H9 (cell line): ENCODE results near the gene NSF. TPM values are rescaled to one million over a fixed set of nuclear protein-coding genes. Genes with fewer than 3 reads are reported as not detected.

Experiments
- DNase-seq: peaks from one replicate; pipeline ENCODE4 v3.0.0-alpha.2; 2017
- H2AFZ ChIP-seq: one replicate; pipeline ENCODE4 v1.6.1; 2013; ENCODE audit warnings: mild to moderate bottlenecking, low read length, control low read depth, moderate library complexity
- H2AK5ac ChIP-seq: 2 replicates; pipeline ENCODE4 v1.6.1; 2013; ENCODE audit warnings: low read length, control low read depth, mixed read lengths; ENCODE audit not compliant: insufficient read length
- H2BK120ac ChIP-seq: one replicate; pipeline ENCODE4 v1.6.1; 2013; ENCODE audit warnings: low read depth, mild to moderate bottlenecking, low read length, control low read depth, inconsistent platforms; ENCODE audit not compliant: poor library complexity, severe bottlenecking
- H2BK12ac ChIP-seq: 2 replicates; pipeline ENCODE4 v1.6.1; 2013; ENCODE audit warnings: low read length, control low read depth, mixed read lengths, low read depth; ENCODE audit not compliant: insufficient read length
- H2BK15ac ChIP-seq: 2 replicates; pipeline ENCODE4 v1.6.1; 2013; ENCODE audit warnings: low read depth, low read length, control low read depth
- H2BK20ac ChIP-seq: one replicate; pipeline ENCODE4 v1.6.1; 2013; ENCODE audit warnings: low read depth, mild to moderate bottlenecking, low read length, control low read depth, inconsistent platforms; ENCODE audit not compliant: poor library complexity, severe bottlenecking
- H2BK5ac ChIP-seq: 2 replicates; pipeline ENCODE4 v1.6.1; 2013; ENCODE audit warnings: low read length, control low read depth, mixed read lengths; ENCODE audit not compliant: insufficient read length
- H3K14ac ChIP-seq: 2 replicates; pipeline ENCODE4 v1.6.1; 2013; ENCODE audit warnings: low read length, control low read depth; ENCODE audit not compliant: insufficient read depth
- H3K18ac ChIP-seq: 2 replicates; pipeline ENCODE4 v1.6.1; 2013; ENCODE audit warnings: low read depth, mild to moderate bottlenecking, mixed read lengths, low read length, control low read depth; ENCODE audit not compliant: insufficient read length
- H3K23ac ChIP-seq: 2 replicates; pipeline ENCODE4 v1.6.1; 2013; ENCODE audit warnings: low read length, control low read depth, mixed read lengths, low read depth; ENCODE audit not compliant: insufficient read length
- H3K23me2 ChIP-seq: 2 replicates; pipeline ENCODE4 v1.6.1; 2013; ENCODE audit warnings: low read depth, mild to moderate bottlenecking, mixed read lengths, low read length, control low read depth; ENCODE audit not compliant: insufficient read length, poor library complexity, severe bottlenecking
- H3K27ac ChIP-seq: 2 replicates; pipeline ENCODE4 v1.5.1; 2013; ENCODE audit warnings: low read length, control low read depth, mixed read lengths, low read depth; ENCODE audit not compliant: insufficient read length
- H3K27me3 ChIP-seq: 2 replicates; pipeline ENCODE4 v1.6.1; 2013; ENCODE audit warnings: low read length, control low read depth, inconsistent platforms; ENCODE audit not compliant: insufficient read depth
- H3K4ac ChIP-seq: 2 replicates; pipeline ENCODE4 v1.6.1; 2013; ENCODE audit warnings: low read depth, mild to moderate bottlenecking, control low read depth, inconsistent platforms, low read length, moderate library complexity
- H3K4me1 ChIP-seq: 2 replicates; pipeline ENCODE4 v1.6.1; 2013; ENCODE audit warnings: low read length, control low read depth, inconsistent platforms; ENCODE audit not compliant: insufficient read depth
- H3K4me2 ChIP-seq: 2 replicates; pipeline ENCODE4 v1.6.1; 2013; ENCODE audit warnings: low read length, control low read depth, mixed read lengths; ENCODE audit not compliant: insufficient read length, insufficient read depth
- H3K56ac ChIP-seq: 2 replicates; pipeline ENCODE4 v1.6.1; 2013; ENCODE audit warnings: low read depth, mild to moderate bottlenecking, mixed read lengths, low read length, control low read depth; ENCODE audit not compliant: insufficient read length
- H3K79me1 ChIP-seq: 2 replicates; pipeline ENCODE4 v1.6.1; 2013; ENCODE audit warnings: low read depth, mild to moderate bottlenecking, moderate library complexity, low read length, control low read depth, inconsistent platforms; ENCODE audit not compliant: insufficient read depth, poor library complexity, severe bottlenecking
- H3K79me2 ChIP-seq: 2 replicates; pipeline ENCODE4 v1.6.1; 2013; ENCODE audit warnings: low read length, control low read depth, inconsistent platforms; ENCODE audit not compliant: insufficient read depth
- H3K9ac ChIP-seq: 2 replicates; pipeline ENCODE4 v1.6.1; 2013; ENCODE audit warnings: low read length, control low read depth, mixed read lengths; ENCODE audit not compliant: insufficient read length; ENCODE audit errors: extremely low read depth
- H3K9me3 ChIP-seq: one replicate; pipeline ENCODE4 v1.6.1; 2013; ENCODE audit warnings: low read depth, low read length, inconsistent platforms; ENCODE audit not compliant: control insufficient read depth
- H3T11ph ChIP-seq: one replicate; pipeline ENCODE4 v1.6.1; 2013; ENCODE audit warnings: mild to moderate bottlenecking, low read length, control low read depth, inconsistent platforms
- H4K20me1 ChIP-seq: one replicate; pipeline ENCODE4 v1.6.1; 2013; ENCODE audit not compliant: control insufficient read depth, insufficient read length, insufficient read depth
- H4K5ac ChIP-seq: 2 replicates; pipeline ENCODE4 v1.6.1; 2013; ENCODE audit warnings: low read depth, mild to moderate bottlenecking, mixed read lengths, low read length, control low read depth; ENCODE audit not compliant: insufficient read length
- H4K8ac ChIP-seq: replicated peaks from 2 replicates; pipeline ENCODE4 v1.6.1; 2013; ENCODE audit warnings: low read length, control low read depth, mixed read lengths, low read depth; ENCODE audit not compliant: insufficient read length
- H4K91ac ChIP-seq: 2 replicates; pipeline ENCODE4 v1.6.1; 2013; ENCODE audit warnings: low read depth, mild to moderate bottlenecking, moderate library complexity, mixed read lengths, low read length, control low read depth; ENCODE audit not compliant: insufficient read length
- H3K27ac Mint-ChIP-seq, 3 experiments: 2 replicates in 2 of 3; 3 replicates in 1 of 3; pipeline ENCODE4 v1.8.0; 2020 to 2021; ENCODE audit warnings: mixed read lengths in 3 of 3, mild to moderate bottlenecking in 1 of 3, moderate library complexity in 1 of 3
- H3K27me3 Mint-ChIP-seq: 2 replicates; pipeline ENCODE4 v1.8.0; 2021; ENCODE audit warnings: low read depth, mild to moderate bottlenecking, moderate library complexity, mixed read lengths
- H3K36me3 Mint-ChIP-seq, 3 experiments: 2 replicates in 2 of 3; 3 replicates in 1 of 3; pipeline ENCODE4 v1.8.0; 2020 to 2021; ENCODE audit warnings: low read depth in 3 of 3, mixed read lengths in 3 of 3; ENCODE audit not compliant: insufficient read depth in 1 of 3
- H3K4me1 Mint-ChIP-seq, 2 experiments: 2 replicates each; pipeline ENCODE4 v1.8.0; 2020; ENCODE audit warnings: mixed read lengths in 2 of 2
- H3K4me3 Mint-ChIP-seq, 2 experiments: 2 replicates in 1 of 2; 3 replicates in 1 of 2; pipeline ENCODE4 v1.8.0; 2020 to 2021; ENCODE audit warnings: mild to moderate bottlenecking in 2 of 2, mixed read lengths in 2 of 2, moderate library complexity in 1 of 2
- H3K9me3 Mint-ChIP-seq, 2 experiments: 2 replicates in 1 of 2; 3 replicates in 1 of 2; pipeline ENCODE4 v1.8.0; 2020; ENCODE audit warnings: mild to moderate bottlenecking in 2 of 2, mixed read lengths in 2 of 2, moderate library complexity in 1 of 2
- CTCF ChIP-seq: fragments of 200-600 bp; sonication (generic); conservative IDR thresholded peaks from 3 replicates; pipeline ENCODE4 v1.8.0; 2021; ENCODE audit warnings: antibody characterized with exemption, mild to moderate bottlenecking
- WGBS: extraction: QIAGEN DNeasy Blood & Tissue Kit; methylation state at CpG from one replicate; pipeline ENCODE4 v1.1.7; 2013; ENCODE audit warnings: missing lambda C conversion rate, low lambda C conversion rate, mixed read lengths; ENCODE audit not compliant: insufficient read length; ENCODE audit errors: extremely low coverage; 5-methylcytosine and 5-hydroxymethylcytosine counted together
- total RNA-seq: library from RNA; stranded (reverse); gene quantifications from 2 replicates; pipeline ENCODE4 v1.2.1, GENCODE V29; 2021

NSF gene
- total RNA-seq, 1 experiment from 2014 or later: 36.4 TPM

- Histone ChIP-seq H3K23me2 (no peaks in the 10 kb centered on the region), H3K4me2 (no peak overlapping the region), H4K8ac (no peak overlapping the region), H2AK5ac (no peak overlapping the region), H4K20me1 (no peaks in the 10 kb centered on the region), H3K27me3 (no peaks in the 10 kb centered on the region), H2BK120ac (no peak overlapping the region), H3K79me2 (no peaks in the 10 kb centered on the region), H3K27ac (no peak overlapping the region), H3K56ac (no peak overlapping the region), H3K9ac (no peak overlapping the region), H3K4ac (no peak overlapping the region), H3K79me1 (no peaks in the 10 kb centered on the region), H3T11ph (no peak overlapping the region), H3K9me3 (no peaks in the 10 kb centered on the region), H2BK15ac (no peak overlapping the region), H4K91ac (no peak overlapping the region), H2AFZ (no peak overlapping the region), H3K18ac (no peak overlapping the region), H2BK5ac (no peak overlapping the region), H3K14ac (no peak overlapping the region), H4K5ac (no peak overlapping the region), H3K4me1 (no peaks in the 10 kb centered on the region), H2BK12ac (no peak overlapping the region), H2BK20ac (no peak overlapping the region), H3K23ac (no peak overlapping the region)
- no peak for TF ChIP-seq CTCF
- no peaks in the 10 kb centered on the region for H3K27me3 Mint-ChIP-seq
- H3K9me3 Mint-ChIP-seq: no peaks in the 10 kb centered on the region
- WGBS: no CpG with 5 or more reads among the region's 9 CpGs
- H3K4me3 Mint-ChIP-seq: no peak overlapping the region
- no peak for DNase-seq
- peak overlapping the region in 1 of 3 experiments; percentile 57; a peak in 2 of 7 replicates for H3K27ac Mint-ChIP-seq
- peaks cover 6 to 13% of the 10 kb centered on the region in 2 experiments for H3K4me1 Mint-ChIP-seq
- peaks cover 0 to 42% (median 6%) of the 10 kb centered on the region in 3 experiments; a peak in 4 of 7 replicates for H3K36me3 Mint-ChIP-seq
Observed at GRCh38 chr17:46759141-46759540, 168.7 kb downstream of the NSF start.
